Putamen (tissue), 1 donor: ENCODE measurements around the gene CEBPB.

ENCODE experiments used
- DNase-seq: peaks from one replicate; pipeline ENCODE4 v3.0.0-alpha.2; 2016; ENCODE audit warnings: low spot score

The CEBPB gene

GRCh38 chr20:50229156-50229607 is 38.6 kb downstream of the CEBPB start:
- no peak for DNase-seq

DNA sequence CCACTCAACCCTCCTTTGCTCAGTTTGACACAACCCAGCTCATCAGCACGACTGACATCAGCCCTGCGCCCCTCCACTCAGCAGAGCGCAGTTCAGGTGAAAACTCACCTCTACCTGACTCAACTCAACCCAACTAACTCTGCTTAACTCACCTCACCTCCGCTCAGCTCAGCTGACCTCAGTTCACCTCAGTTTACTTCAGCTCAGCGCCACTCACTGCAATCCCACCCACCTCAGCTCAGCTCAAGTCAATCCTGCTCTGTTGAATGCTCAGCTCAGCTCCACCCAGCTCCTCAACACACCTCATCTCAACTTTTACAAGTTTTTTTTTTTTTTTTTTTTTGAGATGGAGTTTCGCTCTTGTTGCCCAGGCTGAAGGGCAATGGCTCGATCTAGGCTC is 39.6 kb downstream of the CEBPB start:
- peak; percentile 61 for DNase-seq

DNA sequence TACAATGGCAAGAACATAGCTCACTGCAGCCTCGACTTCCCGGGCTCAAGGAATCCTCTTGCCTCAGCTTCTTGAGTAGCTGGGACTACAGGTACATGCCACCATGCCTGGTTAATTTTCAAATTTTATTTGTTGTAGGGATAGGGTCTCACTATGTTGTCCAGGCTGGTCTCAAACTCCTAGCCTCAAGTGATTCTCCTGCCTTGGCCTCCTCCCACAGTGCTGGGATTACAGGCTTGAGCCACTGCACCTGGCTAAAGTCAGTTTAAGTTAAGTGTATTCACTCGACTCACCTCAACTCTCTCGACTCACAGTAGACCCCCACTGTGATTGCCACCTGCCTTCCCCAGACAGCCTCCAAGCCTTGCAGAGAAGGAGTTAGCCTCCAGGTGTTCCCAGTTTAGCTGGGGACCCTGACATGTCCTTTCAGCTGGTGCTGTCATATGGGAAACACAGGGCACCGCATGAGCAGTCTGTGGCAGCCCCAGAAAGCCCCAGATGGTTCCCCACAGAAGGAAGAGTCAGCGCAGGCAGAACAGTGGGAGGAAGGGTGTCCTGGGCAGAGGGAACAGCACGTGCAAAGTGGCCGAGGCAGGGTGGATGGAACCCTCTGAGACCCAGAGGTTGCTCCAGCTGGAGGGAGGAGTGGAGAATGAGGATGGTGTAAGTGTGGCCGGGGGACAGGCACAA is 40.4 kb downstream of the CEBPB start:
- no peak for DNase-seq

DNA sequence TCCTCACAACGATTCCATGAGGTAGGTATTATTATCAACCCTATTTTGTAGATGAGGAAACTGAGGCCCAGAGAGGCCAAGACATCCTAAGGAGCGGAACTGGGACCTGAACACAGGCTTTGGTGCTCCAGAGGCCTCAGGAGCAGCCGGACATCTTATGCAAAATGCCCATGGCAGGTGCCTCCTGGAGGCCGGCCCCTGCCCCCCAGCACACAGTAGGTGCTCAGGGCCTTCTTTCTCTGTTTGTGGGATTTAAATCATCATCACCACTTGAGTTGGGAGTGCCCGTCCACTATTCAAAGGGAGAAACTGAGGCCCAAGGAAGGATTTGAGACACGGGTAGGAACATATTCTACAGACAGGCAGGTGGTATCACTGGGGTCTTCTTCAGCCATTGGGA is 41.2 kb downstream of the CEBPB start:
- no peak for DNase-seq

- no peak for DNase-seq
Measured at GRCh38 chr20:50232651-50233324, 42.2 kb downstream of the CEBPB start.

- no peak for DNase-seq
Measured at GRCh38 chr20:50233325-50234212, 42.9 kb downstream of the CEBPB start.

DNA sequence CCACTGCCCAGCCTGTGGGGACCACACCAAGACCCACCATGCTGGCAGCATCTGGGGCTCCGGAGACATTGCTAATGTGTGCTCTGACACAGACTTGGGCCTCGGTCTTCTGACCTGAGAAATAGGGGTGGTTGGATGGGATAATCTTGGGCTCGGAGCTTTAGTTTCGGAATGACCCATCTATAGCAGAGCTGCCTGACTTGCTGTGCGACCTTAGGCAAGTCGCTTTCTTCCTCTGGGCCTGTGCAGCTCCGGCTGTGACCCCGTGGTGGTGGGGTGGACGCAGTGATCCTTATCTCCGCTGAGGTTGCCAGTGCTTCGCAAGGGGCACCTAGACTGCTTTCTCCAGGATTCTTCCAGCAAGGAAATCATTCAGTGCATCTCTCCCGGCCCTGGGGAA is 43.7 kb downstream of the CEBPB start:
- no peak for DNase-seq

DNA sequence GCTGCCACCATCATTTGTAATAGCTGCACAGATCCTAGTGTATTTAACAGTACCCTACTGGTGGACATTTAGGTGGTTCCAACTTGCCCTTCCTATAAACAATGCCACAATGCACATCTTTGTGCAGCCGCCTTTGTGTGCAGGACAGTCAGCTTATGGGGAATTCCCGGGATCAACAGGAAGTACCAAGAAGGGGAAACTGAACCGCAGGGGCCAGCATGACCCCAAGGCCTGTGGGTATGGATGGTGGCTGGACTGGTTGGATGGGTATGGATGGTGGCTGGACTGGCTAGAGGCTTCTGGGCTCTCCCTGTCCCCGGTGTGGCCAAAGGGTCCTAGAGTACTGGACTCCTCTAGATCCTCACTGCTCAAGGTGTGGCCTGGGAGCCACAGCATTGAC is 46.7 kb downstream of the CEBPB start:
- no peak for DNase-seq

DNA sequence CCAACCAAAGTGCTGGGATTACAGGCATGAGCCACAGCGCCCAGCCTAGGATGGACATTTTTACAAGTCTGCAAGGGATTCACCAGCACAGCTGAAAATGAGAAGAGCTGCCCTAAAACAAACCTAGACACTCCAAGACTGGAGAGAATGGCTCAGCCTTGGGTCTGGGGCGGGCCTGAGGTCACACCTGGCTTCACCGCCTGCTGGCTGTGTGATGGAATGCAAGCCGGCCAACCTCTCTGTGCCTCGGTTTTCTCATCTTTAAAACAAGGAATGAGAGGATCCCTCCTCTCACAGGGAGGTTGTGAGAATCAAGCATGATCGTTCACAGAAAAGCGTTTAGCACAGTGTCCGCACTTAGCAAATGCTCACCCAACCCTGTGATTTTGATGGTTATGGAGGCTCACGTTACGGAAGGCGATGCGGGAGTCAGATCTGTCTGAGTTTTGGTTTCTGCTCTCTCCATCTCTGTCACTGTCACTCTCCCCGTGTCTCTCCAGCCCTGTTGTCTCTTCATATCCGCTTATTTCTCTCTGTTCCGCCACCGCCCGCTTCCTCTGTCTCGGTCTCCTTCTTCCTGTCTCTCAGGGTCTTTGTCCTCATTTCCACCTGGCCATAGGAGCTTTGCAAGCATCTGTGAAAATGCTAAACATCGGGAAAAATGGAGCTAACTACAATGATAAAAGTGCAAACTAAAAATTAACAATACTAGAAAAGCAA is 47.6 kb downstream of the CEBPB start:
- DNase-seq = no peak

DNA sequence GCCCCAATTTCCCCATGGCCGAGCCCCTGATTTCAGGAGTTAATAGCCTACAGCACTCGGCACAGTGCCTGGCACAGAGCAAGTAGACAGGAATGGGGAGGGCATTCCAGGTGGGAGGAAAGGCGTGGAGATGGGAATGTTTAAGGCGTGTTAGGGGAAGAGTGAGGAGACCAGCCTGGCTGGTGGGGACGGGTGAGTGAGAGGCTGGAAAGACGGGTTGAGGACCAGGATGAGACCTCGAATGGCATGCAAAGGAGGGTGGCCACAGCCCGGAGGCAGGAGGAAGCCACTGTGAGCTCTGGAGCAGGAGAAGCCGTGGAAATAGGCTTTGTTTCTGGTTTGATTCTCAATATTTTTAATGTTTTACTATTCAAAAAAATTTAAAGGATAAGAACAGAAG is 49.5 kb downstream of the CEBPB start:
- no peak for DNase-seq

- DNase-seq = no peak
Measured at GRCh38 chr20:50242178-50242514, 51.5 kb downstream of the CEBPB start.
